Uterus (tissue), 2 donors: ENCODE measurements around the gene KRT84.

Experiments used
- POLR2A ChIP-seq, 2 donors: fragments of 450-650 bp; IDR thresholded peaks; one replicate each; pipeline ENCODE4 v1.6.1; 2016; ENCODE audit warnings: antibody characterized with exemption in 2 of 2, mild to moderate bottlenecking in 1 of 2, moderate library complexity in 1 of 2
- TF ChIP-seq, protein P1 (sequence below), 4 experiments: fragments of 200-600 bp in 2 of 4; fragments of 450-650 bp in 2 of 4; sonication (generic) in 2 of 4; IDR thresholded peaks; one replicate each; pipeline ENCODE4 v1.5.1; 2016 to 2019; ENCODE audit warnings: antibody characterized with exemption in 4 of 4, mild to moderate bottlenecking in 2 of 4, moderate library complexity in 1 of 4

- TF ChIP-seq, protein P1, sequence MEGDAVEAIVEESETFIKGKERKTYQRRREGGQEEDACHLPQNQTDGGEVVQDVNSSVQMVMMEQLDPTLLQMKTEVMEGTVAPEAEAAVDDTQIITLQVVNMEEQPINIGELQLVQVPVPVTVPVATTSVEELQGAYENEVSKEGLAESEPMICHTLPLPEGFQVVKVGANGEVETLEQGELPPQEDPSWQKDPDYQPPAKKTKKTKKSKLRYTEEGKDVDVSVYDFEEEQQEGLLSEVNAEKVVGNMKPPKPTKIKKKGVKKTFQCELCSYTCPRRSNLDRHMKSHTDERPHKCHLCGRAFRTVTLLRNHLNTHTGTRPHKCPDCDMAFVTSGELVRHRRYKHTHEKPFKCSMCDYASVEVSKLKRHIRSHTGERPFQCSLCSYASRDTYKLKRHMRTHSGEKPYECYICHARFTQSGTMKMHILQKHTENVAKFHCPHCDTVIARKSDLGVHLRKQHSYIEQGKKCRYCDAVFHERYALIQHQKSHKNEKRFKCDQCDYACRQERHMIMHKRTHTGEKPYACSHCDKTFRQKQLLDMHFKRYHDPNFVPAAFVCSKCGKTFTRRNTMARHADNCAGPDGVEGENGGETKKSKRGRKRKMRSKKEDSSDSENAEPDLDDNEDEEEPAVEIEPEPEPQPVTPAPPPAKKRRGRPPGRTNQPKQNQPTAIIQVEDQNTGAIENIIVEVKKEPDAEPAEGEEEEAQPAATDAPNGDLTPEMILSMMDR (IDR thresholded peaks at IDR 0.05): no peak
- no peak for TF ChIP-seq POLR2A (IDR thresholded peaks at IDR 0.05)
Measured at GRCh38 chr12:52413202-52413601, 27.8 kb upstream of the KRT84 start.
